Effector memory CD4-positive, alpha-beta T cell (primary cell): ENCODE data around the gene GPR149.

Experiments used
- DNase-seq, 3 donors: peaks; one replicate each; pipeline ENCODE4 v3.0.0-alpha.2; 2020
- H3K27ac ChIP-seq: 2 replicates; pipeline ENCODE4 v1.7.0; 2013; ENCODE audit warnings: mild to moderate bottlenecking, low read length, moderate library complexity; ENCODE audit not compliant: insufficient read depth, poor library complexity, severe bottlenecking
- H3K27me3 ChIP-seq: replicated peaks from 2 replicates; pipeline ENCODE4 v1.7.0; 2013; ENCODE audit warnings: mild to moderate bottlenecking, low read length; ENCODE audit not compliant: insufficient read depth, control insufficient read depth, poor library complexity, severe bottlenecking
- H3K36me3 ChIP-seq: 2 replicates; pipeline ENCODE4 v1.7.0; 2013; ENCODE audit warnings: mild to moderate bottlenecking, low read length, moderate library complexity; ENCODE audit not compliant: control insufficient read depth, insufficient read depth
- H3K4me1 ChIP-seq: 2 replicates; pipeline ENCODE4 v1.7.0; 2013; ENCODE audit warnings: low read length, mild to moderate bottlenecking; ENCODE audit not compliant: control insufficient read depth, insufficient read depth, poor library complexity, severe bottlenecking
- H3K4me3 ChIP-seq: 2 replicates; pipeline ENCODE4 v1.7.0; 2013; ENCODE audit warnings: low read length, low read depth, mild to moderate bottlenecking; ENCODE audit not compliant: insufficient read depth, poor library complexity, severe bottlenecking
- H3K9me3 ChIP-seq: 2 replicates; pipeline ENCODE4 v1.7.0; 2013; ENCODE audit warnings: mild to moderate bottlenecking, low read length, moderate library complexity; ENCODE audit not compliant: control insufficient read depth

GPR149 gene

GRCh38 chr3:154422694-154423093 is 7.3 kb downstream of the GPR149 start:
- no peaks in the 10 kb centered on the region for H3K27me3 ChIP-seq
- H3K27ac ChIP-seq, result no peak overlapping the region
- H3K9me3 ChIP-seq, result no peaks in the 10 kb centered on the region
- no peak for DNase-seq
- no peak overlapping the region for H3K4me3 ChIP-seq
- no peaks in the 10 kb centered on the region for H3K4me1 ChIP-seq
- no peaks in the 10 kb centered on the region for H3K36me3 ChIP-seq

DNA sequence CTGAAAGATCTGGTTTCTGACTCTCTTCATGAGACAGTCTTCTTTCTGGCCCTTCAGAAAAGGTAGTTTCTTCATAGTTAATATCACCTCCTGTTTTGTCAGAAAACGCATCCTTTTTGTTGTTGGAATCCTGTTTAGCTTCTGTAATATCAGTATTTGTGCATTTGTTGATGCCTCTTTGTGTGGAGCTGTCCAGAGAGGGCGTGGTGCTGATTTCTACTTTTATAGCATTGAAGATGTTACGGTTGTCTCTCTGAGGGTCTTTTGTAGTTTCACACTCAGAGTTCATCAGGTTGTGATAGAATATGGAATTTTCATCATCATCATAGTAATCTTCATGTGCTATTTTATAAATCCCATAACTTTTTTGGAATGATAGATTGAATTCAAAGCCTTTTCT is 8.9 kb downstream of the GPR149 start:
- H3K4me3 ChIP-seq, result no peak overlapping the region
- H3K36me3 ChIP-seq, result no peaks in the 10 kb centered on the region
- DNase-seq, result no peak

DNA sequence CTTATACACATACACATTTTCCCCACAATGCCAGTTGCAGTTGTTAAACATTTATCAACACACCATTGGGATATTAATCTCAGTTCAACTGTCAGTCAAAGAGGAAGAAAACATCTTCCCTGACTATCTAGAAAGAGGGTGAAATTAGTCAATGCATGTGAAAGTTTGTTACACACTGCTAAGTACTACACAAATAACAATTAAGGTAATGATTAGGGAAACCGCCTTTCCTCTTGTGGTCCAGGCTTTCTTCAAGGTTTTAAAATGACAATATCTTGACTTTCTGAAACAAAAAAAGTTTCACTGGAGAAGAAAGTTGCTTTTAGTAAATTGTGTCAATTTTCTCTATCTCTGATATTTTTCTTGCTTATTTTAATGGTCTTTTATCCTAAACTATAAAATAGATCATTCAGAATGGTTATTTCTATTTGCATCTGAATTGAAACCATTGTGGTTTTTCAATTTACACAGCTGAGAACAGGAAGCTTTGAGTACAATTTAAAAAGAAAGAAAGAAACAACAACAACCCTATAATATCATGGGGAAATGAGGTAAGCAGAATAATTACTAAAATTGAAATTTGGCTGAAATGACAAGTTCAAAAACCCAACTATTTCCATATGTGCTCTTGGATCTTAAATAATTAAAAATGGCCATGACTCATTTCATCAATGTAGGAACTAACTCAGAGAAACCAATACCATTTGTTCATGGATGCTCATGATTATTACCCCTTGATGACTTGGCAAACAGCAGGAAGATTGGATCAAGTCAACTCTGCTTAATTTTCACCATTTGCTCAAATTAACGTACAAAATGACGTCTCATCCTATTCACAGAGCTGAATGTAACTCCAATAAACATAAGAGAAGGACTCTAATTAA is 31.7 kb downstream of the GPR149 start:
- no peak overlapping the region for H3K4me3 ChIP-seq
- H3K4me1 ChIP-seq, result no peaks in the 10 kb centered on the region
- no peak overlapping the region for H3K27ac ChIP-seq
- no peaks in the 10 kb centered on the region for H3K27me3 ChIP-seq
- H3K36me3 ChIP-seq, result no peaks in the 10 kb centered on the region
- H3K9me3 ChIP-seq, result no peaks in the 10 kb centered on the region
- DNase-seq, result no peak

More for the DNA sequence above, 8.9 kb downstream of the GPR149 start:
- H3K27me3 ChIP-seq, result no peaks in the 10 kb centered on the region
- no peaks in the 10 kb centered on the region for H3K9me3 ChIP-seq
- H3K27ac ChIP-seq, result no peak overlapping the region
- H3K4me1 ChIP-seq, result no peaks in the 10 kb centered on the region

- Histone ChIP-seq H3K4me3 (no peak overlapping the region), H3K36me3 (no peaks in the 10 kb centered on the region), H3K27me3 (no peaks in the 10 kb centered on the region)
These were observed 40.1 kb downstream of the GPR149 start for GRCh38 chr3:154389861-154390260.

DNA sequence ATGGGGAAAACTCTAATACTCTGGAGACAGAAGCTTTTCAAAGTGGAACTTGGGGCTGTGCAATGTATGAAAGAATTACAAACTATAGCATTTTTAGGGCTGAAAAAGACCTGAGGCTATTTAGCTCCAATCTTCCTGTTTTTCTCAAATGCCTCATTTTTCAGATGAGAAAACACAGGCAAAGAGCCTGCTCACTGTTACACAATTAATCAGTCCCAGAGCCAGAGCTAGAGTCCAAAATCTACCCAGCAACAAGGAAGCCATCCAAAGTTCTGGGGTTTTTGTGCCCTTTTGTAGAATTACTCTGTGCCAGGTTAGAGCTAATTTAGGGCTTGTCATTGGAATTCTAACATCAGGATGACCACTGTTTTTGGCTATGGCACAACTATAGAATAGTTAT is 45.5 kb downstream of the GPR149 start:
- no peak for DNase-seq
- H3K27ac ChIP-seq, result no peak overlapping the region
- no peaks in the 10 kb centered on the region for H3K9me3 ChIP-seq
- H3K4me3 ChIP-seq, result no peak overlapping the region
- no peaks in the 10 kb centered on the region for H3K27me3 ChIP-seq
- no peaks in the 10 kb centered on the region for H3K36me3 ChIP-seq
- H3K4me1 ChIP-seq, result no peaks in the 10 kb centered on the region

More at GRCh38 chr3:154389861-154390260, 40.1 kb downstream of the GPR149 start:
- no peak for DNase-seq
- Histone ChIP-seq H3K9me3 (no peaks in the 10 kb centered on the region), H3K27ac (no peak overlapping the region), H3K4me1 (no peaks in the 10 kb centered on the region)

DNA sequence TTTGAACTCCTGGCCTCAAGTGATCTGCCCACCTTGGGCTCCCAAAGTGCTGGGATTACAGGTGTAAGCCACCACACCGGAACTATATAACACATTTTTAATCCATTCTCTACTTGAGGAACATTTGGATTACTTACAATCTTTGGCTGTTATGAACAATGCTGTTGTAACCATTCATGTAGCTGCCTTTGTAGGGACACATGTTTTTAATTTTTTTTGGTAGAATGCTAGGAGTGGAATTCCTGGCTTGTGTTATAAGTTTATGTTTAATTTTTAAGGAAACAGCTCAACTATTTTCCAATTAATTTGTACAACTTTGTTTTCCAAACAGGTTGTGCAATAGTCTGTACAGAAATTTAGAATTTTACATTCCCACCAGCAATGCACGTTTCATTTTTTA is 51.7 kb downstream of the GPR149 start:
- no peaks in the 10 kb centered on the region for H3K9me3 ChIP-seq
- no peaks in the 10 kb centered on the region for H3K36me3 ChIP-seq

DNA sequence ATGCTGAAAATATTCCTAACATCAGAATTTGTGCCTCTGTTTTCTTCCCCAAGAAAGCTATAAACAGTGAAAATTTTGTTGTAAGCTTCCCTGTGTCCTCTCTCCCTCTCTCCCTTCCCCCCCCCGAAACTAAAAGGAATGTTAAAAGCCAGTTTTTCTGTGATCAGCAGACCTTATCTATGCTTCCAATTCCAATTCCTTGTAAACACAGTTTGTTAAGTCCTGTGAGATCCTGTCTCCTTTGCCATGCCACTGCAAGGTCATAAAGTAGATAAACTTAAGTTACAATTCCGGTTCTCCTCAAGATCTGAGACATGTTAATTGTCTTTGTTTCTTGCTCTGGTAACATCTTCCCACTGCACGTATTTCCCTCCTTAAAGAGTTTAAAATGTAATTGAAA is 62.8 kb downstream of the GPR149 start:
- H3K4me3 ChIP-seq, result no peak overlapping the region
- H3K27me3 ChIP-seq, result no peaks in the 10 kb centered on the region
- H3K9me3 ChIP-seq, result no peaks in the 10 kb centered on the region
- DNase-seq, result no peak
- H3K36me3 ChIP-seq, result no peaks in the 10 kb centered on the region
- no peak overlapping the region for H3K27ac ChIP-seq
- H3K4me1 ChIP-seq, result no peaks in the 10 kb centered on the region

More for the DNA sequence above, 51.7 kb downstream of the GPR149 start:
- Histone ChIP-seq H3K4me3 (no peak overlapping the region), H3K4me1 (no peaks in the 10 kb centered on the region), H3K27me3 (no peaks in the 10 kb centered on the region), H3K27ac (no peak overlapping the region)
- DNase-seq, result no peak

DNA sequence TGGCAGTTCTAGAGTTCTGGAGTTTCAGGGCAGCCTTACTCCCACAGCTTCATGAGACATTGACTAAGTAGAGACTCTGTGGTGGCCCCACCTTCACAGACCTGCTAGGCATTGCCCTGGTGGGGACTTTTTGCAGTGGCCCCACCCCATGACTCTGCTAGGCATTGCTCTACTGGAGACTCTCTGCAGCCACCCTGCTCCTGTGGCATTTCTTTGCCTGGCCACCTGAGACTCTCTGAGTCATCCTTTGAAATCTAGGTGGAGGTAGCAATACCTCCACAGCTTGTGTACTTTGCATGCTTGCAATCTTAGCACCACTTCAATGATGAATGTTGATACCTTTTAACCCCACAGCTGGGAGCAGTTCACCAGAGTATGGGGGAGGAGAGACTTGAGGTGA is 65.1 kb downstream of the GPR149 start:
- H3K36me3 ChIP-seq, result no peaks in the 10 kb centered on the region
- H3K4me3 ChIP-seq, result no peak overlapping the region
- H3K4me1 ChIP-seq, result no peaks in the 10 kb centered on the region
- H3K9me3 ChIP-seq, result no peaks in the 10 kb centered on the region
- H3K27me3 ChIP-seq, result no peaks in the 10 kb centered on the region
- no peak for DNase-seq
- no peak overlapping the region for H3K27ac ChIP-seq

GRCh38 chr3:154361099-154361498 is 68.9 kb downstream of the GPR149 start:
- no peak overlapping the region for H3K4me3 ChIP-seq
- H3K4me1 ChIP-seq, result no peaks in the 10 kb centered on the region
- DNase-seq, result no peak
- no peak overlapping the region for H3K27ac ChIP-seq
- no peaks in the 10 kb centered on the region for H3K27me3 ChIP-seq
- H3K36me3 ChIP-seq, result no peaks in the 10 kb centered on the region
- H3K9me3 ChIP-seq, result no peaks in the 10 kb centered on the region

DNA sequence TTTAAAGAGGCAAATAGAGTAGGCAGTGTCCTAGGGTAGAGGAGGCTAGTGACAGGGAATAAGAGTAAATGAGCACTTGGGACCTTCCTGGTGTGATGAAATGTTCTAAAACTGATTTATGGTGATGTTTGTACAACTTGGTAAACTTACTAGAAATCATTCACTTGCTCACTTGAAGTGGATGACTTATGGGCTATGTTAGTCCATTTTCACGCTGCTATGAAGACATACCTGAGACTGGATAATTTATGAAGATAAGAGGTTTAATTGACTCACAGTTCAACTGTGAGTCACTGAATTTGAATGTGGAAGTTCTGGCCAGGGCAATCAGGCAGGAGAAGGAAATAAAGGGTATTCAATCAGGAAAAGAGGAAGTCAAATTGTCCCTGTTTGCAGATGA is 74.0 kb downstream of the GPR149 start:
- DNase-seq, result no peak
- H3K4me1 ChIP-seq, result no peaks in the 10 kb centered on the region
- H3K27ac ChIP-seq, result no peak overlapping the region
- no peaks in the 10 kb centered on the region for H3K9me3 ChIP-seq
- no peaks in the 10 kb centered on the region for H3K27me3 ChIP-seq
- H3K36me3 ChIP-seq, result no peaks in the 10 kb centered on the region
- H3K4me3 ChIP-seq, result no peak overlapping the region
